Endothelial cell of umbilical vein (primary cell): ENCODE data around the gene CEACAM21. TPM values are rescaled to one million over a fixed set of nuclear protein-coding genes. Genes with fewer than 3 reads are reported as not detected.

Experiments
- BruUV-seq: library from RNA; stranded (reverse); fragments of 400-500 nt; replicated peaks from 2 replicates; lab custom pipeline; 2021; lab: Mats Ljungman, UMichigan
- CTCF ChIA-PET: fragments of 300-600, 350-600 bp; sonication (Branson Sonifier 250); formaldehyde crosslinking; loops from one replicate; lab custom pipeline; 2021; ENCODE audit warnings: antibody characterized with exemption, inconsistent platforms; lab: Charles Lee
- POLR2A ChIA-PET: fragments of 300-600, 350-600 bp; sonication (Branson Sonifier 250); formaldehyde crosslinking; loops from one replicate; lab custom pipeline; 2021; ENCODE audit warnings: antibody characterized with exemption, inconsistent platforms; lab: Charles Lee
- DNase-seq: peaks from one replicate; pipeline ENCODE4 v3.0.0-alpha.2; 2011; ENCODE audit warnings: low read depth, low spot score
- FAIRE-seq: peaks from 2 replicates; lab custom pipeline; 2011; peaks lifted over from hg19 to GRCh38; lab: Jason Lieb, UNC
- H2AFZ ChIP-seq: 2 replicates; pipeline ENCODE4 v1.6.0; 2012; ENCODE audit warnings: low read depth, low read length, control low read depth, inconsistent platforms
- H3K27ac ChIP-seq: 2 replicates; pipeline ENCODE4 v1.5.1; 2011; ENCODE audit warnings: low read depth, mild to moderate bottlenecking, control low read depth, low read length, moderate library complexity; ENCODE audit not compliant: insufficient read depth
- H3K27me3 ChIP-seq, 2 experiments: 2 replicates each; pipeline versions ENCODE4 v1.6.0 to v1.6.1; 2011; ENCODE audit warnings: low read length in 2 of 2, mixed read lengths in 1 of 2; ENCODE audit not compliant: control insufficient read depth in 2 of 2, insufficient read depth in 2 of 2
- H3K36me3 ChIP-seq, 2 experiments: 2 replicates in 1 of 2; 3 replicates in 1 of 2; pipeline ENCODE4 v1.5.1; 2011; ENCODE audit warnings: low read length in 2 of 2, mild to moderate bottlenecking in 1 of 2, moderate library complexity in 1 of 2; ENCODE audit not compliant: control insufficient read depth in 2 of 2, insufficient read depth in 2 of 2; ENCODE audit errors: extremely low read depth in 1 of 2
- H3K4me1 ChIP-seq: 3 replicates; pipeline ENCODE4 v1.5.1; 2011; ENCODE audit warnings: mild to moderate bottlenecking, low read length; ENCODE audit not compliant: control insufficient read depth, insufficient read depth; ENCODE audit errors: extremely low read depth
- H3K4me2 ChIP-seq: 2 replicates; pipeline ENCODE4 v1.6.1; 2011; ENCODE audit warnings: low read length, control low read depth, mixed read lengths; ENCODE audit not compliant: insufficient read depth
- H3K4me3 ChIP-seq, 3 experiments: fragments of 200-600 bp in 1 of 3; sonication (generic), shearing (Covaris generic) in 1 of 3; replicated peaks in 1 of 3; 2 replicates each; pipeline ENCODE4 v1.5.1; 2011 to 2016; ENCODE audit warnings: control low read depth in 3 of 3, low read length in 3 of 3, mild to moderate bottlenecking in 2 of 3, inconsistent platforms in 1 of 3, low read depth in 1 of 3, moderate library complexity in 1 of 3; ENCODE audit not compliant: insufficient read depth in 1 of 3
- H3K79me2 ChIP-seq: 2 replicates; pipeline ENCODE4 v1.6.0; 2012; ENCODE audit warnings: low read length, inconsistent platforms; ENCODE audit not compliant: control insufficient read depth, insufficient read depth
- H3K9ac ChIP-seq: replicated peaks from 2 replicates; pipeline ENCODE3; 2011; ENCODE audit warnings: low read length, control low read depth; ENCODE audit not compliant: insufficient read depth; ENCODE audit errors: extremely low read depth
- H3K9me1 ChIP-seq: replicated peaks from 3 replicates; pipeline ENCODE4 v1.6.0; 2011; ENCODE audit warnings: mild to moderate bottlenecking, low read length; ENCODE audit not compliant: control insufficient read depth, insufficient read depth; ENCODE audit errors: extremely low read depth
- H3K9me3 ChIP-seq: replicated peaks from 2 replicates; pipeline ENCODE4 v1.5.1; 2012; ENCODE audit warnings: low read length, inconsistent platforms; ENCODE audit not compliant: control insufficient read depth, insufficient read depth
- H4K20me1 ChIP-seq: replicated peaks from 2 replicates; pipeline ENCODE3; 2011; ENCODE audit warnings: mild to moderate bottlenecking, low read length; ENCODE audit not compliant: control insufficient read depth, insufficient read depth; ENCODE audit errors: extremely low read depth
- CTCF ChIP-seq, 2 donors: IDR thresholded peaks; 1 replicate in 1 of 2; 2 replicates in 1 of 2; pipeline ENCODE4 v1.5.1; 2011; ENCODE audit warnings: low read length in 2 of 2, mild to moderate bottlenecking in 2 of 2, moderate library complexity in 2 of 2, control low read depth in 1 of 2, inconsistent platforms in 1 of 2, low read depth in 1 of 2; ENCODE audit not compliant: insufficient read depth in 1 of 2; ENCODE audit errors: extremely low read depth in 1 of 2
- EZH2 ChIP-seq: IDR thresholded peaks from 2 replicates; pipeline ENCODE4 v1.6.1; 2012; ENCODE audit warnings: borderline replicate concordance, low read depth, mild to moderate bottlenecking, moderate library complexity, low read length, inconsistent platforms; ENCODE audit not compliant: severe bottlenecking
- FOS ChIP-seq: IDR thresholded peaks from 2 replicates; pipeline ENCODE4 v1.6.1; 2011; ENCODE audit warnings: mild to moderate bottlenecking, low read length, moderate library complexity, borderline replicate concordance; ENCODE audit not compliant: insufficient read depth
- GATA2 ChIP-seq: IDR thresholded peaks from 2 replicates; pipeline ENCODE4 v1.7.0; 2011; ENCODE audit warnings: low read depth, mild to moderate bottlenecking, moderate library complexity, mixed read lengths, low read length; ENCODE audit not compliant: insufficient read length, insufficient read depth
- JUN ChIP-seq: IDR thresholded peaks from 2 replicates; pipeline ENCODE4 v1.6.1; 2011; ENCODE audit warnings: borderline replicate concordance, low read depth; ENCODE audit not compliant: insufficient read length, insufficient read depth
- MAX ChIP-seq: IDR thresholded peaks from 2 replicates; pipeline ENCODE4 v1.6.1; 2011; ENCODE audit not compliant: insufficient read depth, insufficient read length
- MYC ChIP-seq: IDR thresholded peaks from one replicate; pipeline ENCODE4 v1.6.1; 2011; ENCODE audit warnings: mild to moderate bottlenecking, low read depth, low read length
- POLR2A ChIP-seq: IDR thresholded peaks from 2 replicates; pipeline ENCODE4 v1.6.1; 2012; ENCODE audit warnings: low read depth, mild to moderate bottlenecking, control low read depth, low read length
- POLR2AphosphoS5 ChIP-seq: IDR thresholded peaks from 2 replicates; pipeline ENCODE4 v1.6.1; 2012; ENCODE audit warnings: low read depth, mild to moderate bottlenecking, control low read depth, low read length, moderate library complexity; ENCODE audit not compliant: insufficient read depth
- dilution Hi-C: fragments of 300-500 bp; cut with MboI; formaldehyde crosslinking; loops from one replicate; pipeline ENCODE4 v1.15.0; 2019; ENCODE audit warnings: low sequenced_read_pairs; ENCODE audit not compliant: extremely low pct_ligation_motif_present
- intact Hi-C: fragments of 100-400 bp; cut with micrococcal nuclease; formaldehyde crosslinking; loops from one replicate; pipeline ENCODE4 v1.10.0; 2022
- polyA plus RNA-seq, 4 experiments: library from polyadenylated mRNA; depleted of rRNA in 3 of 4; stranded (reverse) in 3 of 4; unstranded in 1 of 4; fragments of >200 nt; gene quantifications; 2 replicates each; pipeline versions ENCODE4 v1.2.1 to v1.2.3, GENCODE V29; 2011 to 2012; ENCODE audit warnings: missing spikeins in 1 of 4
- total RNA-seq: library from RNA; stranded (reverse); gene quantifications from 2 replicates; pipeline ENCODE4 v1.2.3, GENCODE V29; 2021

The CEACAM21 gene
- total and polyA plus RNA-seq, 2 donors (not counting 3 experiments of a cell fraction or from before 2014, with no cell fraction given), result 0.81 to 1.7 TPM

DNA sequence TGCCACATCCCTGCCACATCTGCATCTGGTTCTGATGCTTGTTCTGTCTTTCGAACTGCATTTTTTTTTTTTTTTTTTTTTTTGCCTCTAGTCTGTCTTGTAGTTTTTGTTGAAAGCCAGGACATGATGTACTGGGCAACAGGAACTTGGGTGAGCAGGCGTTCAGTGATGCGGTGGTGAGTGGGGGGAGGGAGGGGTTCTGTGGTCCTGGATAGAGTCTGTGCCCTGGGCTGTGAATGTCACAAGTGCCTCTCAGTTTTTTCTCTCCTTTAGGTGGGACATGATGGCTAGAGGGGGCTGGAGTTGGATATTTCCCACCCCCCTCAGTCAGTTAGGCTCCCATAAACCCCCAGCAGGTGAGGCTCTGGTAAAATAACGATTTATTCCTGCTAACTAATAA lies 47.4 kb downstream of the CEACAM21 start:
- no peak for DNase-seq
- Histone ChIP-seq H4K20me1 (no peaks in the 10 kb centered on the region), H3K79me2 (no peaks in the 10 kb centered on the region), H2AFZ (no peak overlapping the region), H3K9me3 (no peaks in the 10 kb centered on the region), H3K9ac (no peak overlapping the region), H3K27me3 (no peaks in the 10 kb centered on the region), H3K9me1 (no peaks in the 10 kb centered on the region), H3K4me2 (no peak overlapping the region), H3K4me3 (no peak overlapping the region), H3K4me1 (no peaks in the 10 kb centered on the region), H3K27ac (no peak overlapping the region), H3K36me3 (no peaks in the 10 kb centered on the region)
- TF ChIP-seq CTCF (IDR thresholded peaks at IDR 0.05; ENCODE audit: extremely low read depth in 1 of 2, insufficient read depth in 1 of 2, low read depth in 1 of 2, low read length in 2 of 2) (no peak), POLR2AphosphoS5 (no peak), EZH2 (no peak), JUN (no peak), FOS (no peak), GATA2 (no peak), MAX (no peak), MYC (no peak), POLR2A (no peak)
- no peak for FAIRE-seq
- ChIA-PET POLR2A (no interaction called here), CTCF (no interaction called here)
- dilution Hi-C loops (no loop called here), intact Hi-C loops (no loop called here)
- BruUV-seq, result no TSS peak
